H1 (cell line): Measurements from ENCODE around the gene LRRTM3. TPM values are rescaled to one million over a fixed set of nuclear protein-coding genes. Genes with fewer than 3 reads are reported as not detected.

Source experiments
- CTCF ChIA-PET: fragments of 300-600 bp; sonication (Branson Sonifier 250); formaldehyde crosslinking; loops from one replicate; lab custom pipeline; 2021; ENCODE audit not compliant: partially characterized antibody; lab: Charles Lee
- POLR2A ChIA-PET: fragments of 300-600 bp; sonication (Branson Sonifier 250); formaldehyde crosslinking; loops from one replicate; lab custom pipeline; 2021; ENCODE audit warnings: inconsistent platforms; ENCODE audit not compliant: partially characterized antibody; lab: Charles Lee
- DNase-seq, 2 experiments: peaks; one replicate each; pipeline versions ENCODE4 v3.0.0 to v3.0.0-alpha.2; 2010 to 2022; ENCODE audit warnings: low spot score in 2 of 2, low read depth in 1 of 2, mixed read lengths in 1 of 2
- FAIRE-seq: peaks from 2 replicates; lab custom pipeline; 2011; peaks lifted over from hg19 to GRCh38; lab: Jason Lieb, UNC
- H2AFZ ChIP-seq: 2 replicates; pipeline ENCODE4 v1.8.1; 2012; ENCODE audit warnings: low read length, inconsistent platforms
- H2AK5ac ChIP-seq: 2 replicates; pipeline ENCODE4 v1.6.1; 2013; ENCODE audit warnings: low read depth, low read length
- H2BK120ac ChIP-seq: replicated peaks from 2 replicates; pipeline ENCODE3; 2013; ENCODE audit warnings: low read depth, low read length, inconsistent platforms
- H2BK12ac ChIP-seq: 2 replicates; pipeline ENCODE4 v1.6.1; 2013; ENCODE audit warnings: low read depth, low read length
- H2BK15ac ChIP-seq: 2 replicates; pipeline ENCODE4 v1.6.1; 2013; ENCODE audit warnings: low read length
- H2BK20ac ChIP-seq: 2 replicates; pipeline ENCODE4 v1.6.1; 2013; ENCODE audit warnings: low read length
- H2BK5ac ChIP-seq: 2 replicates; pipeline ENCODE4 v1.6.1; 2013; ENCODE audit warnings: low read depth, low read length
- H3K14ac ChIP-seq: 2 replicates; pipeline ENCODE4 v1.6.1; 2013; ENCODE audit warnings: inconsistent platforms; ENCODE audit not compliant: insufficient read length
- H3K18ac ChIP-seq: 2 replicates; pipeline ENCODE4 v1.6.1; 2013; ENCODE audit warnings: low read length; ENCODE audit errors: extremely low read depth
- H3K23ac ChIP-seq: 2 replicates; pipeline ENCODE4 v1.6.1; 2013; ENCODE audit warnings: inconsistent platforms; ENCODE audit not compliant: insufficient read length
- H3K23me2 ChIP-seq: 2 replicates; pipeline ENCODE4 v1.6.1; 2013; ENCODE audit warnings: low read depth, low read length
- H3K27ac ChIP-seq: 2 replicates; pipeline ENCODE4 v1.6.1; 2011; ENCODE audit warnings: low read depth, low read length, inconsistent platforms
- H3K27me3 ChIP-seq, 4 experiments: replicated peaks in 1 of 4; 1 replicate in 1 of 4; 2 replicates in 3 of 4; pipeline versions ENCODE4 v1.6.1 to v1.8.1; 2011 to 2013; ENCODE audit warnings: low read length in 3 of 4, mild to moderate bottlenecking in 3 of 4, inconsistent platforms in 2 of 4, mixed read lengths in 2 of 4, moderate library complexity in 1 of 4; ENCODE audit not compliant: control insufficient read depth in 3 of 4, insufficient read depth in 3 of 4; ENCODE audit errors: extremely low read depth in 1 of 4
- H3K36me3 ChIP-seq, 4 experiments: 2 replicates each; pipeline versions ENCODE4 v1.6.1 to v1.8.1; 2011 to 2013; ENCODE audit warnings: mild to moderate bottlenecking in 4 of 4, low read length in 3 of 4, moderate library complexity in 2 of 4, control low read depth in 1 of 4, inconsistent platforms in 1 of 4; ENCODE audit not compliant: insufficient read depth in 4 of 4, control insufficient read depth in 2 of 4
- H3K4ac ChIP-seq: replicated peaks from 2 replicates; pipeline ENCODE3; 2013; ENCODE audit warnings: low read length, low read depth, mixed read lengths, inconsistent platforms; ENCODE audit not compliant: insufficient read length
- H3K4me1 ChIP-seq, 4 experiments: replicated peaks in 1 of 4; 1 replicate in 1 of 4; 2 replicates in 3 of 4; pipeline versions ENCODE4 v1.6.1 to v1.8.1; 2011 to 2013; ENCODE audit warnings: low read length in 3 of 4, inconsistent platforms in 2 of 4, mixed read lengths in 1 of 4; ENCODE audit not compliant: insufficient read depth in 4 of 4, control insufficient read depth in 3 of 4
- H3K4me2 ChIP-seq, 2 experiments: 2 replicates each; pipeline versions ENCODE4 v1.6.1 to v1.8.1; 2011 to 2013; ENCODE audit warnings: low read depth in 2 of 2, low read length in 2 of 2, control low read depth in 1 of 2, inconsistent platforms in 1 of 2, mild to moderate bottlenecking in 1 of 2; ENCODE audit not compliant: insufficient read depth in 1 of 2
- H3K4me3 ChIP-seq, 4 experiments: fragments of 200-600, 300-600 bp in 1 of 4; sonication (generic), shearing (Covaris generic), sonication (Bioruptor Twin) in 1 of 4; 2 replicates each; pipeline versions ENCODE4 v1.5.1 to v1.8.1; 2011 to 2016; ENCODE audit warnings: low read length in 4 of 4, low read depth in 3 of 4, control low read depth in 2 of 4, inconsistent platforms in 2 of 4, mild to moderate bottlenecking in 2 of 4, mixed read lengths in 1 of 4, moderate library complexity in 1 of 4; ENCODE audit not compliant: insufficient read depth in 2 of 4; ENCODE audit errors: extremely low read depth in 1 of 4
- H3K56ac ChIP-seq: replicated peaks from 2 replicates; pipeline ENCODE3; 2013; ENCODE audit warnings: low read depth, mild to moderate bottlenecking, mixed read lengths, low read length, inconsistent platforms; ENCODE audit not compliant: insufficient read length
- H3K79me1 ChIP-seq: 2 replicates; pipeline ENCODE4 v1.6.1; 2013; ENCODE audit warnings: low read depth, low read length, control low read depth
- H3K79me2 ChIP-seq, 2 experiments: 2 replicates each; pipeline versions ENCODE4 v1.6.1 to v1.8.1; 2012 to 2013; ENCODE audit warnings: low read length in 2 of 2, mild to moderate bottlenecking in 2 of 2, inconsistent platforms in 1 of 2; ENCODE audit not compliant: insufficient read depth in 2 of 2, control insufficient read depth in 1 of 2
- H3K9ac ChIP-seq, 4 experiments: replicated peaks in 1 of 4; 1 replicate in 1 of 4; 2 replicates in 3 of 4; pipeline versions ENCODE4 v1.6.1 to v1.8.1; 2011 to 2013; ENCODE audit warnings: low read depth in 3 of 4, low read length in 3 of 4, control low read depth in 2 of 4, mild to moderate bottlenecking in 2 of 4, moderate library complexity in 2 of 4, inconsistent platforms in 1 of 4; ENCODE audit errors: extremely low read depth in 1 of 4
- H3K9me3 ChIP-seq, 2 experiments: 2 replicates each; pipeline versions ENCODE4 v1.6.1 to v1.8.1; 2012 to 2013; ENCODE audit warnings: mild to moderate bottlenecking in 2 of 2, moderate library complexity in 2 of 2, control low read depth in 1 of 2, inconsistent platforms in 1 of 2, low read depth in 1 of 2, low read length in 1 of 2, mixed read lengths in 1 of 2; ENCODE audit not compliant: insufficient read depth in 2 of 2
- H4K20me1 ChIP-seq, 2 experiments: replicated peaks in 1 of 2; 2 replicates each; pipeline versions ENCODE3 to v1.8.1; 2011 to 2013; ENCODE audit warnings: inconsistent platforms in 2 of 2, low read length in 2 of 2, mild to moderate bottlenecking in 1 of 2; ENCODE audit not compliant: insufficient read depth in 2 of 2, control insufficient read depth in 1 of 2
- H4K5ac ChIP-seq: 2 replicates; pipeline ENCODE4 v1.6.1; 2013; ENCODE audit warnings: low read length, low read depth, mixed read lengths, inconsistent platforms; ENCODE audit not compliant: insufficient read length
- H4K8ac ChIP-seq: 2 replicates; pipeline ENCODE4 v1.8.0; 2013; ENCODE audit warnings: mild to moderate bottlenecking, moderate library complexity, low read length, inconsistent platforms; ENCODE audit not compliant: insufficient read depth; ENCODE audit errors: extremely low read depth
- H4K91ac ChIP-seq: replicated peaks from 2 replicates; pipeline ENCODE3; 2013; ENCODE audit warnings: low read length, mixed read lengths, inconsistent platforms; ENCODE audit not compliant: insufficient read length
- ASH2L ChIP-seq: fragments of 200-600, 300-600 bp; sonication (generic); IDR thresholded peaks from one replicate; pipeline ENCODE4 v1.7.1; 2017; ENCODE audit warnings: low read length
- BCL11A ChIP-seq, 2 experiments: IDR thresholded peaks; one replicate each; pipeline ENCODE4 v1.6.1; 2011; ENCODE audit warnings: low read depth in 2 of 2, low read length in 2 of 2, mild to moderate bottlenecking in 2 of 2
- CEBPB ChIP-seq: IDR thresholded peaks from 2 replicates; pipeline ENCODE4 v1.6.1; 2012; ENCODE audit warnings: low read depth, low read length
- EZH2 ChIP-seq: fragments of 200-600 bp; sonication (generic); IDR thresholded peaks from 2 replicates; pipeline ENCODE4 v1.7.1; 2012; ENCODE audit warnings: low read depth, mild to moderate bottlenecking, moderate library complexity, low read length, inconsistent platforms; ENCODE audit not compliant: severe bottlenecking
- HDAC6 ChIP-seq: IDR thresholded peaks from one replicate; pipeline ENCODE4 v1.7.1; 2012; ENCODE audit warnings: low read depth, mild to moderate bottlenecking, inconsistent platforms, low read length, moderate library complexity
- KDM4A ChIP-seq: IDR thresholded peaks from one replicate; pipeline ENCODE4 v1.7.1; 2012; ENCODE audit warnings: low read depth, mild to moderate bottlenecking, moderate library complexity, low read length, inconsistent platforms; ENCODE audit not compliant: severe bottlenecking
- KDM5A ChIP-seq: fragments of 200-600 bp; IDR thresholded peaks from 2 replicates; pipeline ENCODE4 v1.7.1; 2012; ENCODE audit warnings: mild to moderate bottlenecking, low read length, inconsistent platforms, mixed read lengths
- SIN3A ChIP-seq, 2 experiments: IDR thresholded peaks in 1 of 2; conservative IDR thresholded peaks in 1 of 2; 2 replicates each; pipeline ENCODE4 v1.6.1; 2011 to 2012; ENCODE audit warnings: low read length in 2 of 2, improper control_type of control experiment in 1 of 2, low read depth in 1 of 2, mild to moderate bottlenecking in 1 of 2
- TEAD4 ChIP-seq: IDR thresholded peaks from 2 replicates; pipeline ENCODE4 v1.6.1; 2012; ENCODE audit warnings: low read depth, low read length, inconsistent platforms, mixed read lengths
- WGBS, 2 experiments: shearing (Covaris generic) in 1 of 2; methylation state at CpG; one replicate each; pipeline versions ENCODE4 v1.1.6 to v1.1.7; 2013 to 2015; ENCODE audit warnings: low lambda C conversion rate in 2 of 2, mixed read lengths in 2 of 2, inconsistent platforms in 1 of 2, low coverage in 1 of 2, missing lambda C conversion rate in 1 of 2; ENCODE audit not compliant: insufficient replicate concordance in 2 of 2, insufficient coverage in 1 of 2, insufficient read length in 1 of 2; ENCODE audit errors: extremely low coverage in 1 of 2, missing lambda C conversion rate in 1 of 2; 5-methylcytosine and 5-hydroxymethylcytosine counted together
- polyA plus RNA-seq, 7 experiments: library from polyadenylated mRNA; depleted of rRNA in 3 of 7; stranded (reverse) in 5 of 7; unstranded in 2 of 7; fragments of >200 nt in 5 of 7; fragments of 200-250 nt in 2 of 7; gene quantifications; 1 replicate in 5 of 7; 2 replicates in 1 of 7; 4 replicates in 1 of 7; pipeline versions ENCODE4 v1.2.1 to v1.2.3, GENCODE V29; 2011 to 2013; ENCODE audit warnings: missing spikeins in 2 of 7, mixed read lengths in 2 of 7
- total RNA-seq: library from RNA; stranded (reverse); fragmentation: NEBNext Ultra II Directional; extraction: Animal tissue kit (Norgen Biotek cat#: 25700); gene quantifications from 2 replicates; pipeline ENCODE4 v1.2.1, GENCODE V29; 2021

The LRRTM3 gene
- total and polyA plus RNA-seq, 2 of the 8 experiments (the other 6 are each of a cell fraction or from before 2014, with no cell fraction given): 0.33 to 0.48 TPM

DNA sequence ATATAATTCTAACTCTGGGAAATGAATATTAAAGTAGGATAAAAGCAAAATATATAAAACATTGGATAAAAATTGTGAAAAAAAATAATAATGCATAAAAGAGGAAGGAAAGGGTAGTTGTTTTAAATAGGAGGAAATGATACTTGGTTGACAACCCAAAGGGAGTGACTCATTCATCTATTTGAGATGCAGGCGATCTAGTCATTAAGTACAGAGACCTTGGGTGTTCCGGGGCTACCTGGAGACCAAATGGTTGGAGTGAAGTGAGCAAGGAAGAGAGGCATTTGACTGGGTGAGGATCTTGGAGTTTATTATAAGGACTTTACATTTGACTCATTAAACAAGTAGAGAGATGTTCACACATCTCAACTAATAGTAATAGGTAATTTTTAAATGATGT, 111.0 kb downstream of the LRRTM3 start:
- Histone ChIP-seq H3K4me2 (no peak overlapping the region), H2AFZ (no peak overlapping the region), H4K91ac (no peak overlapping the region), H2BK20ac (no peak overlapping the region), H2AK5ac (no peak overlapping the region), H2BK12ac (no peak overlapping the region), H3K4me3 (no peak overlapping the region), H3K23me2 (no peaks in the 10 kb centered on the region), H3K18ac (no peak overlapping the region), H2BK120ac (no peak overlapping the region), H2BK15ac (no peak overlapping the region), H3K27me3 (no peaks in the 10 kb centered on the region), H4K20me1 (no peaks in the 10 kb centered on the region), H4K5ac (no peak overlapping the region), H3K36me3 (no peaks in the 10 kb centered on the region), H3K4ac (no peak overlapping the region), H3K79me1 (no peaks in the 10 kb centered on the region), H4K8ac (no peak overlapping the region), H3K9me3 (no peaks in the 10 kb centered on the region), H3K23ac (no peak overlapping the region), H3K4me1 (no peaks in the 10 kb centered on the region), H3K79me2 (no peaks in the 10 kb centered on the region), H3K14ac (no peak overlapping the region), H3K9ac (no peak overlapping the region), H2BK5ac (no peak overlapping the region), H3K27ac (no peak overlapping the region), H3K56ac (no peak overlapping the region)
- CTCF ChIA-PET: no interaction called here
- no peak for DNase-seq
- TF ChIP-seq BCL11A (IDR thresholded peaks at IDR 0.05; ENCODE audit: low read depth in 2 of 2, low read length in 2 of 2) (no peak), CEBPB (no peak), EZH2 (no peak), HDAC6 (no peak), SIN3A (conservative IDR thresholded peaks at IDR 0.05 in 1 of 2, IDR thresholded peaks at IDR 0.05 in 1 of 2; ENCODE audit: low read depth in 1 of 2, low read length in 2 of 2) (no peak), KDM5A (no peak), ASH2L (no peak), KDM4A (no peak), TEAD4 (no peak)
- no peak for FAIRE-seq
- POLR2A ChIA-PET: no interaction called here
- WGBS, 2 experiments: 95% methylated on average over 2 of the region's 2 CpGs; no CpG with 5 or more reads in 1 of the 2 experiments
